Mucosa of descending colon (tissue), 3 donors: Measurements from ENCODE around the gene ARHGAP22. TPM values are rescaled to one million over a fixed set of nuclear protein-coding genes. Genes with fewer than 3 reads are reported as not detected.

Experiments
- ATAC-seq: fragments of 200-7000 bp; cut with Tn5 transposase; one replicate; pipeline ENCODE4 v1.9.1; 2020; ENCODE audit warnings: mild to moderate bottlenecking, moderate library complexity
- DNase-seq, 3 donors: peaks; one replicate each; pipeline ENCODE4 v3.0.0-alpha.2; 2020
- H3K36me3 ChIP-seq: fragments of 200-600 bp; one replicate; pipeline ENCODE4 v1.8.0; 2021; ENCODE audit warnings: low read depth, mild to moderate bottlenecking
- H3K4me1 ChIP-seq: fragments of 200-600 bp; one replicate; pipeline ENCODE4 v1.8.0; 2021; ENCODE audit warnings: low read depth, mild to moderate bottlenecking
- H3K4me3 ChIP-seq: fragments of 200-600 bp; one replicate; pipeline ENCODE4 v1.8.0; 2021; ENCODE audit warnings: mild to moderate bottlenecking
- H3K9me3 ChIP-seq: fragments of 200-600 bp; one replicate; pipeline ENCODE4 v1.8.0; 2021; ENCODE audit warnings: mild to moderate bottlenecking
- intact Hi-C, 2 donors: fragments of 100-400 bp; cut with DNase I in 1 of 2; cut with micrococcal nuclease in 1 of 2; formaldehyde crosslinking; loops; one replicate each; pipeline versions ENCODE4 v1.11.0 to v1.11.1; 2022; cut with DNase I, micrococcal nuclease
- total RNA-seq, 3 donors: library from RNA; stranded (reverse); fragmentation: NEBNext Ultra II Directional in 2 of 3; extraction: Animal tissue kit (Norgen Biotek cat#: 25700) in 2 of 3; gene quantifications; one replicate each; pipeline versions ENCODE4 v1.2.1 to v1.2.4, GENCODE V29; 2021 to 2023
- TF ChIP-seq, protein P1 (sequence below): fragments of 200-600 bp; IDR thresholded peaks from one replicate; pipeline ENCODE4 v1.8.0; 2022; ENCODE audit warnings: antibody characterized with exemption, mild to moderate bottlenecking
- donor health status: DM: no; HTN: no; CAD: no; lungs with moderate emphysema.
- donor health status: DM: no; HTN: no; CAD: no.
- donor health status: DM: no; HTN: yes; CAD: no.

Gene ARHGAP22
- total RNA-seq, 3 donors from 2014 or later = 0.93 to 5.9 (median 1.3) TPM

DNA sequence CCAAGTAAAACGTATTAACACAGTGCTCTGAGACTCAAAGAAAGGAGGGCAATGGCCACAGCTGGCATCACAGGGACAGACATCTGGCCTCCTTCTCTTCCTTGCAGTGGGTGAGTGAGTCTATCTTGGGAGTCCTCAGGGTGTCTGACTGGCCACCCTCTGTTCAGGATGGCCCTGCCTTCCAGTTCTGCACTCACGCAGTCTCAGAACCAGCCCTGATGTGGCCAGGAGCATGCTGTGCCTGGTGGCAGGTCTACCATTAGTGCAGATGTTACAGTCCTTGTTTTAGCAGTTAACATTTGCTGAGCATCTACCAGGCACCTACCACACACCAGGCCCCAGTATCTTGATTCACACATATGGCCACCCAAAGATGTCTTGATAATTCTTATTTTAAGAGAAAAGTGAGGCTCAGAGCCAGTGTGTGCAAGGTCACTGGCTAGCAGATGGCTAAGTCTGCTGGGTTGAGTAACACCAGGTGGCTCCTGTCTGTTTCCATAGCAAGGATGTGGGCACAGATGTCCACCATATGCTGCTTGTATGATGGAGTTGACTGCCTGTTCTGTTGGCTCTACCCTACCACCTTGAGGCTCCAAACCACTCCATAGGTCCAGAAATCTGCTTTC lies 23.2 kb upstream of the ARHGAP22 start:
- Histone ChIP-seq H3K4me3 (no peak overlapping the region), H3K9me3 (no peaks in the 10 kb centered on the region), H3K4me1 (no peaks in the 10 kb centered on the region), H3K36me3 (no peaks in the 10 kb centered on the region)
- TF ChIP-seq, protein P1, sequence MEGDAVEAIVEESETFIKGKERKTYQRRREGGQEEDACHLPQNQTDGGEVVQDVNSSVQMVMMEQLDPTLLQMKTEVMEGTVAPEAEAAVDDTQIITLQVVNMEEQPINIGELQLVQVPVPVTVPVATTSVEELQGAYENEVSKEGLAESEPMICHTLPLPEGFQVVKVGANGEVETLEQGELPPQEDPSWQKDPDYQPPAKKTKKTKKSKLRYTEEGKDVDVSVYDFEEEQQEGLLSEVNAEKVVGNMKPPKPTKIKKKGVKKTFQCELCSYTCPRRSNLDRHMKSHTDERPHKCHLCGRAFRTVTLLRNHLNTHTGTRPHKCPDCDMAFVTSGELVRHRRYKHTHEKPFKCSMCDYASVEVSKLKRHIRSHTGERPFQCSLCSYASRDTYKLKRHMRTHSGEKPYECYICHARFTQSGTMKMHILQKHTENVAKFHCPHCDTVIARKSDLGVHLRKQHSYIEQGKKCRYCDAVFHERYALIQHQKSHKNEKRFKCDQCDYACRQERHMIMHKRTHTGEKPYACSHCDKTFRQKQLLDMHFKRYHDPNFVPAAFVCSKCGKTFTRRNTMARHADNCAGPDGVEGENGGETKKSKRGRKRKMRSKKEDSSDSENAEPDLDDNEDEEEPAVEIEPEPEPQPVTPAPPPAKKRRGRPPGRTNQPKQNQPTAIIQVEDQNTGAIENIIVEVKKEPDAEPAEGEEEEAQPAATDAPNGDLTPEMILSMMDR = no peak
- ATAC-seq = no peak
- no peak for DNase-seq
- intact Hi-C loops = no loop called here

GRCh38 chr10:48626986-48627731 lies 22.3 kb upstream of the ARHGAP22 start:
- intact Hi-C loops = no loop called here
- Histone ChIP-seq H3K4me3 (no peak overlapping the region), H3K9me3 (no peaks in the 10 kb centered on the region), H3K36me3 (no peaks in the 10 kb centered on the region), H3K4me1 (no peaks in the 10 kb centered on the region)
- ATAC-seq = no peak
- DNase-seq = no peak
- TF ChIP-seq, protein P1 = no peak

GRCh38 chr10:48626447-48626846 lies 21.6 kb upstream of the ARHGAP22 start:
- intact Hi-C loops = no loop called here
- DNase-seq (no peak), ATAC-seq (no peak)
- TF ChIP-seq, protein P1 = no peak
- H3K9me3 ChIP-seq = no peaks in the 10 kb centered on the region
- no peaks in the 10 kb centered on the region for H3K36me3 ChIP-seq
- no peaks in the 10 kb centered on the region for H3K4me1 ChIP-seq
- no peak overlapping the region for H3K4me3 ChIP-seq

DNA sequence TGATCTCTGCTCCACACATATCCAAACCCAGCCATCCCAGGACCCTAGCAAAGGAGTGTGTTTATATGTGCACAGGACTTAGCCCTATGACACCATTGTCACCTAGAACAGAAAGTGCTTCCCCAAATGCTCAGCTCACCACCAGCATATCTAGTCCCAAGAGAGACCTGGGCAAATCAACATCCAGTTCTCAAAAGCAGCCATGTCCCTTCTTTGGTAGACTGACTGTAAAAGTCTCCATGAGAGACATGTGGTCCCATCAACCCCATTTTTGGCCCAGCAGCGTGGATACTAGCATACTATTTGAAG lies 20.9 kb upstream of the ARHGAP22 start:
- intact Hi-C loops = no loop called here
- no peaks in the 10 kb centered on the region for H3K36me3 ChIP-seq
- DNase-seq = no peak
- H3K9me3 ChIP-seq = no peaks in the 10 kb centered on the region
- no peaks in the 10 kb centered on the region for H3K4me1 ChIP-seq
- H3K4me3 ChIP-seq = no peak overlapping the region
- TF ChIP-seq, protein P1 = no peak
- no peak for ATAC-seq

DNA sequence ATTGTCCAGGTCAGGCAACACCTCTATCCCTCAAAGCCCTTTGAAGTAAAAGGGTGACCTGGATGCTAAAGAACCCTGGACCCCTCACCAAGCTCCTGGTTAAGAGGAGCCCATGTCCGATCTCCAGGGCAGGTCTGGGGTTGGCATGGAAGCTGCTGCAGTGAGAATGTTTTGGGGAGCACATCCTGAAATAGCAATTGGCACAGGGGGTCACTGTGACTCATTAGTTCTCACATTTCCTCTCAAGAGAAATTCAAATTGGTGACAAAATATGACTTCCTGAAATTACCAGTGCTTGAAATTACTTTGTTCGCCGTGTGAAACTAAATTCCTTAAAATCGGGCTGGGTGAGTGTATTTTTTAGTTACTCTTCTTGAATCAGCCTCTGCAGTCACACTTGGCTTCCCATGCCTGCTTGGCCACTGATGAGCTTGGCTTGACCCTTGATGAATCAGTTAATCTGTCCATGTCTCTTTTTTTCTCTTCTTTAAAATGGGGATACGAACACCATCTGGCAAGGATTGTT lies 18.8 kb upstream of the ARHGAP22 start:
- DNase-seq (no peak), ATAC-seq (no peak)
- Histone ChIP-seq H3K4me3 (no peak overlapping the region), H3K9me3 (no peaks in the 10 kb centered on the region), H3K4me1 (no peaks in the 10 kb centered on the region), H3K36me3 (no peaks in the 10 kb centered on the region)
- TF ChIP-seq, protein P1 = no peak
- intact Hi-C loops = no loop called here
